Fibroblast of gingiva (primary cell): ENCODE data around the gene KIFBP.

ENCODE experiments used
- DNase-seq: peaks from one replicate; pipeline ENCODE4 v3.0.0-alpha.2; 2011; ENCODE audit warnings: low read depth

Gene KIFBP

GRCh38 chr10:69051710-69052487 is 63.3 kb downstream of the KIFBP start:
- no peak for DNase-seq

- DNase-seq = no peak
Observed at GRCh38 chr10:69052736-69053135, 64.1 kb downstream of the KIFBP start.

- DNase-seq = no peak
Observed at GRCh38 chr10:69055241-69055640, 66.6 kb downstream of the KIFBP start.

- no peak for DNase-seq
Observed at GRCh38 chr10:69056129-69056528, 67.5 kb downstream of the KIFBP start.

GRCh38 chr10:69056536-69057260 is 68.1 kb downstream of the KIFBP start:
- no peak for DNase-seq

- DNase-seq = no peak
Observed at GRCh38 chr10:69057261-69057950, 68.8 kb downstream of the KIFBP start.

- no peak for DNase-seq
Observed at GRCh38 chr10:69057951-69058297, 69.3 kb downstream of the KIFBP start.

- no peak for DNase-seq
Observed at GRCh38 chr10:69060127-69060798, 71.7 kb downstream of the KIFBP start.

- peak; percentile 98 for DNase-seq
Observed at GRCh38 chr10:69061305-69062161, 72.9 kb downstream of the KIFBP start.

GRCh38 chr10:69062901-69063300 is 74.3 kb downstream of the KIFBP start:
- no peak for DNase-seq

- DNase-seq = no peak
Observed at GRCh38 chr10:69064762-69065328, 76.2 kb downstream of the KIFBP start.

GRCh38 chr10:69065406-69066361 is 77.1 kb downstream of the KIFBP start:
- DNase-seq = peak; percentile 83
